Lower leg skin (tissue), 3 donors: ENCODE data around the gene STX18.
"Not testable (repeated sequence)": the region's sequence is repeated elsewhere in the genome, so short reads cannot be mapped to it uniquely, and the experiment has no call there.

Experiments used
- POLR2A ChIP-seq, 2 donors: fragments of 450-650 bp; IDR thresholded peaks; one replicate each; pipeline ENCODE4 v1.6.1; 2016 to 2017; ENCODE audit warnings: antibody characterized with exemption in 2 of 2, mild to moderate bottlenecking in 1 of 2, moderate library complexity in 1 of 2
- TF ChIP-seq, protein P1 (sequence below), 3 donors: fragments of 450-650 bp; IDR thresholded peaks; one replicate each; pipeline ENCODE4 v1.5.1; 2016; ENCODE audit warnings: antibody characterized with exemption in 3 of 3, mild to moderate bottlenecking in 3 of 3, moderate library complexity in 2 of 3

DNA sequence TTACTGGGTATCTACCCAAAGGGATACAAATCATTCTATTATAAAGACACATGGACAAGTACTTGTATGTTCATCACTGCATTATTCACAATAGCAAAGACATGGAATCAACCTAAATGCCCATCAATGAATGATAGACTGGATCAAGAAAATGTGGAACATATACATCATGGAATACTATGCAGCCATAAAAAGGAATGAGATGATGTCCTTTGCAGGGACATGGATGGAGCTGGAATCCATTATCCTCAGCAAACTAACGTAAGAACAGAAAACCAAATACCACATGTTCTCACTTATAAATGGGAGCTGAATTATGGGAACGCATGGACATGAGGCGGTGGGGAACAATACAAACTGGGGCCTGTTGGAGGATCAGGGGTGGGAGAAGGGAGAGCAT is 76.6 kb downstream of the STX18 start:
- TF ChIP-seq POLR2A (IDR thresholded peaks at IDR 0.05), result not testable (repeated sequence)
- TF ChIP-seq, protein P1, sequence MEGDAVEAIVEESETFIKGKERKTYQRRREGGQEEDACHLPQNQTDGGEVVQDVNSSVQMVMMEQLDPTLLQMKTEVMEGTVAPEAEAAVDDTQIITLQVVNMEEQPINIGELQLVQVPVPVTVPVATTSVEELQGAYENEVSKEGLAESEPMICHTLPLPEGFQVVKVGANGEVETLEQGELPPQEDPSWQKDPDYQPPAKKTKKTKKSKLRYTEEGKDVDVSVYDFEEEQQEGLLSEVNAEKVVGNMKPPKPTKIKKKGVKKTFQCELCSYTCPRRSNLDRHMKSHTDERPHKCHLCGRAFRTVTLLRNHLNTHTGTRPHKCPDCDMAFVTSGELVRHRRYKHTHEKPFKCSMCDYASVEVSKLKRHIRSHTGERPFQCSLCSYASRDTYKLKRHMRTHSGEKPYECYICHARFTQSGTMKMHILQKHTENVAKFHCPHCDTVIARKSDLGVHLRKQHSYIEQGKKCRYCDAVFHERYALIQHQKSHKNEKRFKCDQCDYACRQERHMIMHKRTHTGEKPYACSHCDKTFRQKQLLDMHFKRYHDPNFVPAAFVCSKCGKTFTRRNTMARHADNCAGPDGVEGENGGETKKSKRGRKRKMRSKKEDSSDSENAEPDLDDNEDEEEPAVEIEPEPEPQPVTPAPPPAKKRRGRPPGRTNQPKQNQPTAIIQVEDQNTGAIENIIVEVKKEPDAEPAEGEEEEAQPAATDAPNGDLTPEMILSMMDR (IDR thresholded peaks at IDR 0.05), result not testable (repeated sequence)
